IPS DF 4.7 (cell line): ENCODE data around the gene TBRG1.
A peak's percentile ranks its signal among the peaks of the same experiment; 100 is the strongest.

Experiments used
- DNase-seq: peaks from one replicate; pipeline ENCODE4 v3.0.0-alpha.2; 2013; ENCODE audit warnings: low spot score; ENCODE audit errors: extremely low read depth

Gene TBRG1

DNA sequence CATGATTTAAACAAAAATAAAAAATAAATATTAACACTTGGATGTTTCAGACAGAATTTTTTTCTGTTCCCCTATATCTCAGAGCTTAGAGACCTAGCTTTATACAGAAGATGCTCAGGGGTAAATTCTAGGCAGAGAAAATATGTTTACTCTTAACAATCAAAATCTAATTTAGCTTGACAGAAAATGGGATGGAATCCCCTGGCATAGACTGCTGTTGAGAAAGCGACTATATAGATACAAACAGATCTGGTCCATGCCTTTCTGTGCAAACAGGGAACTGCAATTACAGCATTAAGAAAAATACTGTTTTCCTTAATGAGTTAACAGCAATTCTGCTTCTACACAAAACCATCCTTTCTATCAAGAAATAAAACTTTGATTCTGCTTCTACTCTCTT, 36.3 kb downstream of the TBRG1 start:
- DNase-seq: no peak

DNA sequence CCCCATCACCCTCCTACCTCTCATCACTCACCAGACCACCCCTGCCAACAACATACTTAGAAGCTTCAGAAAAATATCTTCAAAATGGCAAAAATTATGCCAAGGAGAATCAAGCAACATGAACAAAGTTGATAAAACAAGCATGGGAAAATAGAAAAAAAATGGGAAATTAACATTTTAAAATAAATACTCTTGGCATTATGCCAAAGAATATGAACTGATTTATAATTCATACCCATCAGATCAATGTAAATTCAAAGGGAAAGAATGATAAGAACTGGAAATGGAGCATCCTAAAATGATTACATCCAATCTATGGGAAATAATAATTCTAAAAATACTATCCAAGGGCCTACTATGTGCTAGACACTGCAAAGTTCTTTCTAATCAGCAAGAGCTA, 38.9 kb downstream of the TBRG1 start:
- no peak for DNase-seq

DNA sequence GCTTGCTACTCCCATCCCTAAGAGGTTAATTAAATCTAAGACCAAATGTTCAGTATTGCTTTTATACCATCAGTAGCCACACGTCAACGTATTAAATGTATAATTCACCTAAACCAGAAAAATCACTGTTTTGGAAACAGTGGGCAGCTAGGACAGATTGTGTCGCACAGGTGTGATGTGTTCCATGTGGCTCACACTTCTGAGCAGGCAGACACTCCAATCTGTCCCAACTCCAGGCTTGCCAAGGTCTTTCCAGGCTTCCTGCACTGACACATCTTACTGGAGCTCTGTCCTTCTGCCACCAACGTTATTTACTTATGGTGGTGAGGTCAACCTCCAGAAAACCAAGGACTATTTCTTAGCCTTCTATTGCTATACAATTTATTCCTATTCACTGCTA, 39.4 kb downstream of the TBRG1 start:
- DNase-seq: no peak

DNA sequence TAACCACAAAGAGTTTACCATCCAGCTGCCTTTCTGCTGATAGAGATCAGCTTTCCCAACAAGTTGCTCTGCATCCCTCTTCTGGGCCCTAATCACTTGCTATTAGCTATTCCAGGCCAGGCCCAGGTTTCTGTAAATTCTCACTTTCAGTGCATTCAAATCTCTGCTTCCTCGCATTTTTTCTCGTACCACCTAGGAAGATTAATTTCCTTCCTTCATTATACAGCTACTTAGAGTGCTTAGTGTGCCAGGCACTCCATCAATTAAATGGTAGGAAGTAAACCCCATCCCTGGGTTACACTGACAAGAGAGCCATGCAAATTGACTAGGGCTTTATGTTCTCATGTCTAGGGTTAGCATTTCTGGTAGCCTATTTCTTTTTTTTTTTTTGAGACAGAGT, 41.2 kb downstream of the TBRG1 start:
- DNase-seq: no peak

DNA sequence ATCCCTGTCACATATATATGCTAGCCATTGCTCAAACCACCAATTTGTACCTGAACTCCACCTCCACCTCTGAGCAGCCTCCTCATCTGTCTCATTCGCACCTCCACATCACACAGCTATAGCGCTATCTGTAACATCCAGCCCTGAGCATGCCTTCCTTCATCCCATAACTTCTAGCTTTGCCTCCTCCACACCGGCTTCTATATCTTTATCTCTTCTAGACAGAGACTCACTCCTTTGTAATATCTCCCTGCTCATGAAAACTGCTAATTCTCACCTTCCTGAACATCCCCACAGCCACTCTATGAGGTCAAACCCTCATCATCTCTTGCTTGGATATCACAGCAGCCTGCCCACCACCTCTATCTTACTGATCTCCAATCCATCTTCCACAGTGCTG, 44.9 kb downstream of the TBRG1 start:
- no peak for DNase-seq

DNA sequence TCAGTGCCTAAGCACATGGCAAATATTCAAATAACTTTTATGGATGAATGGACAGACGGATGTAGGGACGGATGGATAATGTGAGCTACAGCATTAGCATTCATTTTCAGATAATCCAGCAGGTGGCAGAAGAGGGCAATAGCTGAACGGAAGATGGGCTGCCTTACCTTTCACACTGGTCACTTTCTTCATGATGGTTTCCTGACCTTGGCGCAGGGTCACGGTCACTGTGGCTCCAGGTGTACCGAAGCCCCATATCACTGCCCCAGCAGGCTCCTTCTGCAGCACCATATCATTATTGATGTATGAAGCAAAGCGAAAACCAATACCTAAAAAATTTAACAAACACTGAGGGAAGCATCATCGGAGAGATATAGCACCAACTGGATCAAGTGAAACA, 46.5 kb downstream of the TBRG1 start:
- DNase-seq: no peak

DNA sequence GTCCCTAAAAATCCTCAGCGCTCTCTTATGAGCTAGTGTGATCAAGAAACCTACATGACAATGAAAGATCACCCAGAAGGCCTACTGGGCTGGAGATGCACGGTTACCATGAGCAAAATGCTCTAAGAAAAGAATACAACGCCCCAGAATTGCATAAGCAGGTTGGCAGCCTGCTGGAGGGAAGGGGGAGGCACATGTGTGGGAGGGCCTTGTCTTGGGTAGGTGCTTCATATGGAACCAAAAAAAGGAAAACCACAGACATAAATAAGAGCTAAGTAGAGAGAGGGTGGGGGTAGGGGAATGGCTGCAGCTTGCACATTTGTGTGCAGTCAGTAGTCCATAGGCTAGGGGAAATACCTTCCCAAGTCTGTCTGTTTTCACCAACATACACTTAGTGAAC, 48.1 kb downstream of the TBRG1 start:
- no peak for DNase-seq

DNA sequence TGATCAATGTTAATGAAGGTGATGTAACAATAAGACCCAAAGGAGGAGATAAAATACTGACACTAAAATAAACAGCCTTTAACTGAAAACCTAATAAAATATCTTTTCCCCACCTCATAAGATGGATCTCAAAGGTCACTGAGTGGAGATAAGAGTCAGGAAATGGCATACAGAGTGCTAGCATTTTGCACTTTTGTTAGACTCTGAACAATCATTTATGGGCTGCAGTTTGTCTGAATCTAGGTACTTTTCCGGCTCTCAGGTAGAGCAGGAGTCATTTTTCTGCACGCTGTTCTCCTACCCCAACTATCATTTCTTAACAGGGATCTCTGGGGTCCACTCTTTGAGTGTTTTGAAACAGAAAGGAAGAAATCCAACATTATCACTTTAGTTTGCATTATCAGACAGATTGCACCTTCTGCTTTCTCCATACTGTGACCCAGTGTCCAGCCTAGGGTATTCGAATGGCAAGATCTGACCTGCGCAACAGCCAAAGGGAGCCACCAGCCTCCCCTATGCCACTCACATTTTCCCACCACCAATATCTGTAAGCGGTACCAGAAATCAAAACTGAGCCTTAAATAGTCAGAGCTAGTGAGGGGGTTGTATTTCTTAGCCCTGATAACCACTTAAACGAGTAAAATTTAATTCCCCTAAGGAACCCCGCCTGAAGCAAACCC, 50.0 kb downstream of the TBRG1 start:
- DNase-seq: no peak

DNA sequence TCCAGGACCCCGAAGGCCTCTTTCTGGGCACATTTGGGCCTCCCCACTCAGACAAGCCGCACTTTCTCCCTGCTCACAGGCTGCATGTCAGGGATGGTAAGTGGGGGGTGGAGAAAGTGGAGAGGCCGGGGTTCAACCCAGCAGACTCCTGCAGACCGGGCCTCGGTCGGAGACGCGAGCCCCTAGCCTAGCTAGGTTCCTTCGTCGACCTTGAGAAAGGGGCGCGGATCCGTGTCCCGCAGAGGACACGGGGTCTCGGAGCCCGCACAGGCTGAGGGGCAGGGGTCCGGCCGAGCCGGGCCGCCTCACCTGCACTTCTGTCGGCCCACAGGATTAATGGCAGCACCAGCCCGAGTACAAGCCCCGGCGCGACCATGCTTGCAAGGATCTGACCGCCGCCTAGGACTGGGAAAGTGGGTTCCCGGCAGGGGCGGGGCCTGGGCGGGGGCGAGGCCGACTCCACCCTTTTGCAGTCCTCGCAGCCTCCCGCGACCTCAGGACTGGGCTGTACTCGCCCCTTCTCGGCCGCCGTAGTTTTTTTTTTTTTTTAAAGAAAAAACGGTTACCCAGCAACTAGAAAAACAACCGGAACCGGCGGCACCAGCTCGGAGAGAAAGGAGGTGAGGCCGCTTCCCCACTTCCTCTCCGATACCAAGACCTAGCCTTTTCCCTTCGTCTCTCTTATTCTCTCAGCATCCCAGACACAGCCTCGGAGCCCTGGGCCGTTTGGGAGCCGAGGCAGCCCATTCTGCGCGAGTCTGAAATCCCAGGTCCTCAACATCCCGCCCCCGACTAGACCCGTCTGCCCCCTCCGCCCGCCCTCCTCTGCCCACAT, 50.9 kb downstream of the TBRG1 start, which contains the start of the genes SIAE and SPA17:
Gene SIAE, minus strand, starts transcription at position 407 of the 835 bp plus-strand sequence. Its CDS starts 31 bp downstream, at position 376.
Gene SPA17, plus strand, starts transcription at position 572 of the 835 bp plus-strand sequence. CDS start 1,361 bp downstream, outside the sequence.
- DNase-seq: peak; percentile 60

DNA sequence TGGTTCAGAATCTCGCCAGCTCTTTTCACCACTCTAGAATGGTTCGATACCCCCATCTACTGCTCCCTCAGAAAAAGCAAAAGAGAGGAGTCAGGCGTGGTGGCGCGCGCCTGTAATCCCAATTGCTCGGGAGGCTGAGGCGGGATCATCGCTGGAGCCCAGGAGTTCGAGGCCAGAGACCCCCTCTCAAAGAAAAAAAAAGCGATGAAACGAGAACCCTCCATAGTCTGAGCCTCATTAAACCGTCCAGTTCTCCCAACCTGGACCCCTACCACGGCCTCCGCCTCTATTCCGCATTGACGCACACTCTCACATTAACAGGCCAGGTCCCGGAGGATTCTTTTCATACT, 51.5 kb downstream of the TBRG1 start:
- no peak for DNase-seq

DNA sequence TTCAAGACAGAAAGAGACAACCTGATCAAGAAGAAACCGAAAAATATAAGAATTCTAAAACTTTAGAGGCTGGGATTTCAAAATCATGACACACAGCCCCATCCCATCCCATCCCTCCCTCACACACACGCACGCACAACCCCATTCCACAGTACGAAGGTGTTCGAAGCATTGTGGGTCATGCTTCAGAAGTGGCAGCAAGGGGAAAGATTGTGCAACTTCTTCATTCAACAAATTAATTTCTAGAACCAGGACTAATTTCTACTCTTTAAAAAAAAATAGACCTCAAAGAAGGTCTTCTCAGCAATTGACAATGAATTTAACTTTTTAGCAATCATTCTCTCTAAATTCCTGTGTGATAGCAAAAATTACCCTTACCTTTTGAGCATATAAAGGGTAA, 51.9 kb downstream of the TBRG1 start:
- no peak for DNase-seq

DNA sequence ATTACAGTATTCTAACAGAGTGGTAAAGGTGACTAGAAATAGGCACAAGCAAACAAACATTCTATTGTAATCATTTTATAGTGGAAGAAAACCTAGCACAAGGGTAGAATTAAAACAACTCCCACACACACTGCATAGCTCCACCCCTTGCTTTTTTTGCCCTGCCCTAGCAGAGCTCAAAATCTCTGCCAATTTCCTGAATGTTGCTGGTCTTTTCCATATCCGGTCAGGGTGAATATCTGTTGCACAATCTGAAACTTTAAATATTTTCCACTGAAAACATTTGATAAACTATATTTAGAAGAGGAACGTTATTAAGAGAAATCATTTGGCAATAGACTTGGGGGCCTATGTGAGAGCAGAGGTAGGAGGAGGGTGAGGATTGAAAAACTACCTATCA, 53.7 kb downstream of the TBRG1 start:
- no peak for DNase-seq

DNA sequence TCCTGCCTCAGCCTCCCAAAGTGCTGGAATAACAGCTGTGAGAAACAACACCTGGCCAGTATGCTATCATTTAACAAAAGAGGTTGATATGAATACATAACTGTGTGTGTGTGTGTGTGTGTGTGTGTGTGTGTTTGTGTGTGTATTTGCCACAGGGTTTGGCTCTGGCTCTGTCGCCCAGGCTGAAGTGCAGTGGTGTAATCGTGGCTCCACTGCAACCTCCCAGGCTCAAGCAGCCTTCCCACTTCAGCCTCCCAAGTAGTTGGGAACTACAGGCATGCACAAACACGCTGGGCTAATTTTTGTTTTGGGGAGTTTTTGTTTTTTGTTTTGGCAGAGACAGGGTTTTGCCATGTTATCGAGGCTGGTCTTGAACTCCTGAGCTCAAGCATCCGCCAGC, 55.8 kb downstream of the TBRG1 start:
- no peak for DNase-seq

DNA sequence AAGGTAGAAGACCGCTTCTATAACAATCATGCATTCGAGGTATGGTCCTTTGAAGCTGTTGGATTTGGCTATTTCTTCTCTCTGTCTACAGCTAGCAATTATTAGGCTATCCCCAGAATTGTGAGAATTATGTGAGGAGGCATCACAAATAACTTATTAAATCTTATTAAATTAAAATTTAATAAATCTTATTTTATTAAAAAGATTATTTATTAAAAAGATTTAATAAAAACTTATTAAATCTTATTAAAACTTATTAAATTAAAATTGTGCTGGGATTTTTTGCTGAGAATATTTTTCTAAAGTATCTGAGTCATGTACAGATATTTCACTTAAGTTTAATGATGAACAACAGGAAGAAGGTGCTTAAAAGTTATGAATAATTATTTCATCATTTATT, 58.8 kb downstream of the TBRG1 start:
- no peak for DNase-seq

DNA sequence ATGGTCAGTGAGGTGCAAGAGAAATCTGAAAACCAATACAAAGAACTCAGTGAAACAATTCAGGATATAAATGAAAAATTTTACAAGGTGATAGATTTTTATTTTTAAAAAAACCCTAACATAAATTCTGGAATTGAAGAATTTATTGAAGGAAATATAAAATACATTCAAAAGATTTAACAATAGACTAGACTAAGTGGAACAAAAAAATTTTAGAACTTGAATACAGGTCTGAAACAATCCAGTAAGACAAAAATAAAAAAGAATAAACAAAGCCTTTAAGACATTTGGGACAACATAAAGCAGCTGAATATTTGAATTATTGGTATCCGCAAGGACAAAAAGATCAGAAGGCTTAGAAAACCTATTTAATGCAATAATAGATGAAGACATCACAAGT, 59.8 kb downstream of the TBRG1 start:
- DNase-seq: no peak
